Activated CD8-positive, alpha-beta memory T cell treated with anti-CD3 and anti-CD28 coated beads for 1 hour (primary cell): ENCODE results near the gene KAZN.

ENCODE experiments used
- DNase-seq, 2 donors: peaks; one replicate each; pipeline ENCODE4 v3.0.0-alpha.2; 2020; ENCODE audit warnings: low read depth in 1 of 2; ENCODE audit errors: extremely low read depth in 1 of 2

The KAZN gene

GRCh38 chr1:14667651-14667984 is 69.1 kb downstream of the KAZN start:
- DNase-seq = no peak

- no peak for DNase-seq
These were observed 70.1 kb downstream of the KAZN start for GRCh38 chr1:14668538-14668937.

- DNase-seq = no peak
These were observed 73.5 kb downstream of the KAZN start for GRCh38 chr1:14672005-14672404.

- DNase-seq = no peak
These were observed 75.5 kb downstream of the KAZN start for GRCh38 chr1:14674030-14674429.

- no peak for DNase-seq
These were observed 77.9 kb downstream of the KAZN start for GRCh38 chr1:14676400-14676799.

GRCh38 chr1:14677292-14677971 is 78.9 kb downstream of the KAZN start:
- no peak for DNase-seq

GRCh38 chr1:14678011-14678638 is 79.6 kb downstream of the KAZN start:
- no peak for DNase-seq

- DNase-seq = no peak
These were observed 80.7 kb downstream of the KAZN start for GRCh38 chr1:14679027-14679688.

GRCh38 chr1:14681182-14681581 is 82.7 kb downstream of the KAZN start:
- no peak for DNase-seq

- DNase-seq = no peak
These were observed 84.6 kb downstream of the KAZN start for GRCh38 chr1:14682941-14683621.

GRCh38 chr1:14685078-14685477 is 86.6 kb downstream of the KAZN start:
- no peak for DNase-seq

GRCh38 chr1:14686701-14687100 is 88.2 kb downstream of the KAZN start:
- no peak for DNase-seq

GRCh38 chr1:14687147-14687546 is 88.7 kb downstream of the KAZN start:
- no peak for DNase-seq

GRCh38 chr1:14689996-14690615 is 91.6 kb downstream of the KAZN start:
- no peak for DNase-seq

- DNase-seq = no peak
These were observed 95.5 kb downstream of the KAZN start for GRCh38 chr1:14693949-14694348.

GRCh38 chr1:14694589-14694988 is 96.1 kb downstream of the KAZN start:
- DNase-seq = no peak

GRCh38 chr1:14696761-14697160 is 98.3 kb downstream of the KAZN start:
- no peak for DNase-seq

- no peak for DNase-seq
These were observed 98.9 kb downstream of the KAZN start for GRCh38 chr1:14697353-14697752.

GRCh38 chr1:14698314-14698713 is 99.8 kb downstream of the KAZN start:
- DNase-seq = no peak

- no peak for DNase-seq
These were observed 101.1 kb downstream of the KAZN start for GRCh38 chr1:14699620-14700019.

- no peak for DNase-seq
These were observed 106.4 kb downstream of the KAZN start for GRCh38 chr1:14704846-14705245.
